ENCODE measurements around the gene NFE2L2. TPM values are rescaled to one million over a fixed set of nuclear protein-coding genes. Genes with fewer than 3 reads are reported as not detected.

Gene NFE2L2
- total and polyA plus RNA-seq, 2 donors (not counting 3 experiments of a cell fraction or from before 2014, with no cell fraction given): 57.1 to 66.2 TPM

- no peaks in the 10 kb centered on the region for H3K36me3 ChIP-seq (ENCODE audit: control insufficient read depth in 2 of 2, extremely low read depth in 1 of 2, insufficient read depth in 2 of 2, low read length in 2 of 2)
- CTCF ChIA-PET: interaction anchor here (1.1 to 1.2 kb wide), 2 partner anchors 10 kb away, joined by 3 to 4 read pairs; no protein-coding TSS in a partner anchor
- no peaks in the 10 kb centered on the region for H3K9me1 ChIP-seq (replicated peaks; ENCODE audit: control insufficient read depth, extremely low read depth, insufficient read depth, low read length)
- dilution Hi-C loops (cut with MboI; ENCODE audit: extremely low pct_ligation_motif_present, low sequenced_read_pairs): no loop called here
- H3K27ac ChIP-seq (ENCODE audit: insufficient read depth, low read depth, low read length): no peak overlapping the region
- no peak overlapping the region for H2AFZ ChIP-seq (ENCODE audit: low read depth, low read length)
- no peaks in the 10 kb centered on the region for H3K4me1 ChIP-seq (ENCODE audit: control insufficient read depth, extremely low read depth, insufficient read depth, low read length)
- FAIRE-seq (no peak), DNase-seq (ENCODE audit: low read depth, low spot score) (no peak)
- no peaks in the 10 kb centered on the region for H4K20me1 ChIP-seq (replicated peaks; ENCODE audit: control insufficient read depth, extremely low read depth, insufficient read depth, low read length)
- H3K79me2 ChIP-seq (ENCODE audit: control insufficient read depth, insufficient read depth, low read length): no peaks in the 10 kb centered on the region
- no peak overlapping the region for H3K9ac ChIP-seq (replicated peaks; ENCODE audit: extremely low read depth, insufficient read depth, low read length)
- intact Hi-C loops (cut with micrococcal nuclease): loop anchor here (2.0 kb wide), 1 partner anchor 15 kb away; no protein-coding TSS in a partner anchor
- BruUV-seq (replicated peaks): no TSS peak
- POLR2A ChIA-PET: no interaction called here
- no peak overlapping the region for H3K4me3 ChIP-seq (replicated peaks in 1 of 3; ENCODE audit: insufficient read depth in 1 of 3, low read depth in 1 of 3, low read length in 3 of 3)
- no peaks in the 10 kb centered on the region for H3K9me3 ChIP-seq (replicated peaks; ENCODE audit: control insufficient read depth, insufficient read depth, low read length)
- no peaks in the 10 kb centered on the region for H3K27me3 ChIP-seq (ENCODE audit: control insufficient read depth in 2 of 2, insufficient read depth in 2 of 2, low read length in 2 of 2)
- TF ChIP-seq MAX (IDR thresholded peaks at IDR 0.05; ENCODE audit: insufficient read depth, insufficient read length): no peak
- TF ChIP-seq FOS (IDR thresholded peaks at IDR 0.05; ENCODE audit: borderline replicate concordance, insufficient read depth, low read length): no peak
- TF ChIP-seq GATA2 (IDR thresholded peaks at IDR 0.05; ENCODE audit: insufficient read depth, insufficient read length, low read depth, low read length): no peak
- no peak for TF ChIP-seq JUN (IDR thresholded peaks at IDR 0.05; ENCODE audit: borderline replicate concordance, insufficient read depth, insufficient read length, low read depth)
- TF ChIP-seq EZH2 (IDR thresholded peaks at IDR 0.05; ENCODE audit: borderline replicate concordance, low read depth, low read length, severe bottlenecking): no peak
- no peak for TF ChIP-seq CTCF (IDR thresholded peaks at IDR 0.05; ENCODE audit: extremely low read depth in 1 of 2, insufficient read depth in 1 of 2, low read depth in 1 of 2, low read length in 2 of 2)
- TF ChIP-seq POLR2A (IDR thresholded peaks at IDR 0.05; ENCODE audit: low read depth, low read length): no peak
- no peak for TF ChIP-seq MYC (IDR thresholded peaks at IDR 0.05; ENCODE audit: low read depth, low read length)
- no peak for TF ChIP-seq POLR2AphosphoS5 (IDR thresholded peaks at IDR 0.05; ENCODE audit: insufficient read depth, low read depth, low read length)
- H3K4me2 ChIP-seq (ENCODE audit: insufficient read depth, low read length): no peak overlapping the region
Observed at GRCh38 chr2:177289824-177290628, 25.5 kb upstream of the NFE2L2 start.
